HepG2 (cell line): ENCODE measurements around the gene NEK6.

Experiments
- EP300 ChIP-seq, 3 experiments: sonication (generic) in 1 of 3; formaldehyde crosslinking in 1 of 3; IDR thresholded peaks; 2 replicates each; pipeline versions ENCODE4 v1.5.1 to v1.6.1; 2011 to 2020; ENCODE audit warnings: low read depth in 2 of 3, low read length in 2 of 3, borderline replicate concordance in 1 of 3, improper control_type of control experiment in 1 of 3, mild to moderate bottlenecking in 1 of 3, missing genetic modification reagents in 1 of 3, moderate library complexity in 1 of 3
- FOSL1 ChIP-seq: sonication (generic); formaldehyde crosslinking; IDR thresholded peaks from 2 replicates; pipeline ENCODE4 v1.9.0; 2021; ENCODE audit warnings: missing genetic modification reagents, borderline replicate concordance
- SMC3 ChIP-seq: IDR thresholded peaks from 2 replicates; pipeline ENCODE4 v1.6.1; 2011; ENCODE audit warnings: low read length, improper control_type of control experiment
- TBX2 ChIP-seq: sonication (generic); formaldehyde crosslinking; IDR thresholded peaks from 2 replicates; pipeline ENCODE4 v1.5.0; 2020; ENCODE audit warnings: missing genetic modification reagents, mild to moderate bottlenecking, borderline replicate concordance
- TF ChIP-seq, protein P1 (sequence below), 2 experiments: sonication (generic) in 1 of 2; formaldehyde crosslinking in 1 of 2; IDR thresholded peaks; 2 replicates each; pipeline versions ENCODE4 v1.5.1 to v1.6.1; 2011 to 2020; ENCODE audit warnings: borderline replicate concordance in 1 of 2, low read depth in 1 of 2, low read length in 1 of 2, mild to moderate bottlenecking in 1 of 2, missing genetic modification reagents in 1 of 2, moderate library complexity in 1 of 2

DNA sequence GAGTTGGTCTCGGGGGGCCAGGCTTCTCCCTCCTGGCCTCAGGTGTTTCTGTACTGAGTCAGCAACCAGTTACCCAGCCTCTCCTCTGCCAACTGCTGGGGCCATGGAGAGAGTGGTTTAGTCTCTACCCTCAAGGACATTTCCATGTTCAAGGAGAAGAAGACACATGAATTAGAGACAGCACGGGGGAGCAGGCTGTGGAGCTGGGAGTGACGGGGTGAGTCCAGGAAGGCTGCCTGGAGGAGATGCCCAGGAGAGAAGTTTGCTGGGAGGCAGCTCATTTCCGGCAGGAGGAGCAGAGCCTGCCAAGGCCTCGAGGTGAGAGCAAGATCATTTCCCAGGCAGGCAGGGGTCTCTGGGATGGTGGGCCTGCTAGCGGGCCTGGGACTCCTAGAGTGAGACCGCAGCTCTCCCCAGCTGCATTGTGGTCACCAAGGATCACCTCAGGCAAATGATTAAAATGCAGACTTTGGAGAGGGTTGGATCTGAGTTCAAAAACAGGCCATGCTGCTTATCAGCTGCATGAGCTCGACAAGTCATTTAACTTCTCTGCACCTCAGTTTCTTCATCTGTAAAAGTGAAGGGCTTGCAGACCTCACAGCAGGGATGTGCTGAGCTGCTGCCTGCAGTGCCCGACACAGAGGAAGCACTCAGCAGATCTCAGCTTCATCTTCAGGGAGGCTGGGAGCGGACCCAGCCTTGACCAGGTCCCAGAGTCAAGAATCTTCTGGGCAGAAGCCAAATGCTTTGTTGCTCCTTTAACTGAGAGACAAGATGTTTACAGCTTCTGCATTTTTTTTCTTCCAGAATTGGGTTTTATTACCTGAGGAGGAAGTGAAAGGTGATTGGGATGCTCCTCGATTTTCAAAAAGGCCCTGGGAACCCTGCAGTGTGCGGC, 35.2 kb downstream of the NEK6 start:
- TF ChIP-seq EP300 (IDR thresholded peaks at IDR 0.05; ENCODE audit: low read depth in 2 of 2, low read length in 2 of 2) = no peak
- no peak for TF ChIP-seq EP300 (CRISPR knock-in tag; IDR thresholded peaks at IDR 0.05; ENCODE audit: borderline replicate concordance)
- TF ChIP-seq, protein P1, sequence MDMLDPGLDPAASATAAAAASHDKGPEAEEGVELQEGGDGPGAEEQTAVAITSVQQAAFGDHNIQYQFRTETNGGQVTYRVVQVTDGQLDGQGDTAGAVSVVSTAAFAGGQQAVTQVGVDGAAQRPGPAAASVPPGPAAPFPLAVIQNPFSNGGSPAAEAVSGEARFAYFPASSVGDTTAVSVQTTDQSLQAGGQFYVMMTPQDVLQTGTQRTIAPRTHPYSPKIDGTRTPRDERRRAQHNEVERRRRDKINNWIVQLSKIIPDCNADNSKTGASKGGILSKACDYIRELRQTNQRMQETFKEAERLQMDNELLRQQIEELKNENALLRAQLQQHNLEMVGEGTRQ (IDR thresholded peaks at IDR 0.05; ENCODE audit: low read depth, low read length) = no peak
- TF ChIP-seq, protein P1 (CRISPR knock-in tag; IDR thresholded peaks at IDR 0.05; ENCODE audit: borderline replicate concordance) = no peak
- TF ChIP-seq TBX2 (CRISPR knock-in tag) = no peak
- no peak for TF ChIP-seq SMC3
- no peak for TF ChIP-seq FOSL1
